Kidney epithelial cell (primary cell): Measurements from ENCODE around the gene KMT2B. TPM values are rescaled to one million over a fixed set of nuclear protein-coding genes. Genes with fewer than 3 reads are reported as not detected.
"Not testable (repeated sequence)": the region's sequence is repeated elsewhere in the genome, so short reads cannot be mapped to it uniquely, and the experiment has no call there.

Source experiments
- DNase-seq: peaks from one replicate; pipeline ENCODE4 v3.0.0-alpha.2; 2010; ENCODE audit warnings: low read depth
- H3K27me3 ChIP-seq: 2 replicates; pipeline ENCODE4 v1.6.0; 2011; ENCODE audit warnings: low read length; ENCODE audit not compliant: control insufficient read depth, insufficient read depth
- H3K36me3 ChIP-seq: 2 replicates; pipeline ENCODE4 v1.5.1; 2011; ENCODE audit warnings: low read length; ENCODE audit not compliant: control insufficient read depth, insufficient read depth
- H3K4me3 ChIP-seq: 2 replicates; pipeline ENCODE4 v1.5.1; 2011; ENCODE audit warnings: low read depth, mild to moderate bottlenecking, control low read depth, low read length
- CTCF ChIP-seq: IDR thresholded peaks from 2 replicates; pipeline ENCODE4 v1.5.1; 2011; ENCODE audit warnings: mild to moderate bottlenecking, moderate library complexity, low read length, control low read depth, inconsistent platforms; ENCODE audit not compliant: insufficient read depth, poor library complexity, severe bottlenecking
- total RNA-seq: library from RNA; depleted of rRNA; stranded (reverse); fragments of >200 nt; gene quantifications from 2 replicates; pipeline ENCODE4 v1.2.3, GENCODE V29; 2015

The KMT2B gene
- total RNA-seq, 1 donor from 2014 or later = 18.4 TPM

- no peak overlapping the region for H3K4me3 ChIP-seq
- no peak for TF ChIP-seq CTCF
Observed at GRCh38 chr19:35768082-35768421, 50.2 kb downstream of the KMT2B start.

GRCh38 chr19:35772362-35772761 lies 54.6 kb downstream of the KMT2B start:
- H3K36me3 ChIP-seq, H3K27me3 ChIP-seq, DNase-seq, H3K4me3 ChIP-seq: not testable (repeated sequence)

More at GRCh38 chr19:35768082-35768421, 50.2 kb downstream of the KMT2B start:
- Histone ChIP-seq H3K27me3 (no peaks in the 10 kb centered on the region), H3K36me3 (no peaks in the 10 kb centered on the region)
- DNase-seq = no peak

GRCh38 chr19:35773020-35773806 lies 55.4 kb downstream of the KMT2B start:
- no peak overlapping the region for H3K4me3 ChIP-seq
- no peaks in the 10 kb centered on the region for H3K36me3 ChIP-seq
- peak; percentile 47 for DNase-seq
- TF ChIP-seq CTCF = no peak
- no peaks in the 10 kb centered on the region for H3K27me3 ChIP-seq

GRCh38 chr19:35774274-35775045 lies 56.7 kb downstream of the KMT2B start:
- DNase-seq = no peak
- no peaks in the 10 kb centered on the region for H3K36me3 ChIP-seq
- H3K27me3 ChIP-seq = no peaks in the 10 kb centered on the region
- no peak overlapping the region for H3K4me3 ChIP-seq
- TF ChIP-seq CTCF = no peak

- H3K27me3 ChIP-seq = no peaks in the 10 kb centered on the region
- H3K4me3 ChIP-seq = no peak overlapping the region
- no peak for DNase-seq
- H3K36me3 ChIP-seq = no peaks in the 10 kb centered on the region
- TF ChIP-seq CTCF = no peak
Observed at GRCh38 chr19:35775046-35775297, 57.2 kb downstream of the KMT2B start.

GRCh38 chr19:35775298-35776101 lies 57.7 kb downstream of the KMT2B start, which contains the start of gene ARHGAP33:
Gene ARHGAP33, plus strand, starts transcription at chr19:35775564. Its CDS starts 95 bp downstream, at chr19:35775659.
- DNase-seq = peak; percentile 67
- Histone ChIP-seq H3K27me3 (no peaks in the 10 kb centered on the region), H3K4me3 (peak within 1 kb of the TSS; percentile 76), H3K36me3 (no peaks in the 10 kb centered on the region)
- TF ChIP-seq CTCF = no peak
